ENCODE data around the gene RAB30. TPM values are rescaled to one million over a fixed set of nuclear protein-coding genes. Genes with fewer than 3 reads are reported as not detected.

The RAB30 gene, protein sequence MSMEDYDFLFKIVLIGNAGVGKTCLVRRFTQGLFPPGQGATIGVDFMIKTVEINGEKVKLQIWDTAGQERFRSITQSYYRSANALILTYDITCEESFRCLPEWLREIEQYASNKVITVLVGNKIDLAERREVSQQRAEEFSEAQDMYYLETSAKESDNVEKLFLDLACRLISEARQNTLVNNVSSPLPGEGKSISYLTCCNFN
- 10 to 100 TPM; 11.9 to 14.3 TPM for total RNA-seq

DNA sequence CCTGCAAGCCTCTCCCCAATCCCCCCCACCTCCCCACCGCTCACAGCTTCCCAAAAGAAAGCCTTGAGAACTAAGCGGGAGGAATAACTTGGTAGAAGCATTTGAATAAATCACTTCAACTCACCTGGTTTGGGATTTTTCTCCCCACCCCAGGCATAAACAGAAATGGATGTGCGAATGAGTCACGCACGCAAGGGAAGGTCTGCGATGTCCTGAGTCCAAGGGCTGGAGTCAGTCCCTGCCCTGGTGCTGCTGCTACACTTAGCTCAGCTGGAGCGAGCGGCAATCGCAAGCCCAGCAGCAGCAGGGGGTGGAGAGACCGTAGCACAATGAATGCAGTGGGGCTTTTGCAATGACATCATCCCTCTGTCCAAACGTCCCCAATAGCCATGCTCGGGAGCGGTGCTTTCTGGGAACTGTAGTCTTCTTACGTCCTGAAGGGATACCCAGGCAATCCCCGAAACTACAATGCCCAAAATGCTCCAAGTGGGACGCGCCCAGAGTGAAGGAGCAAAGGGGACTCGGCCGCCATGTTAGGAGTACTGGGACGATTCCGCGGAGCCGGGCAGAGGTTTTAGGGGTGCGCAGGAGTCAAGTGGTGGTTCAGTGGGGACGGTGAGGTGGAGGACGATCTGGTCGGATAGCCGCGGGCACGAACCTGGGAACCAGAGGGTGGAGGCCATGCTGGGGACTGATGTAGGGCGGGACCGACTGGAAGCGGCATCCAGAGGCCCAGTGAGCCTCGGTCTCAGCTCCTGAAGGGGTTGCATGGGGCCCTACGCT is at the start of gene RAB30:
Gene RAB30 (minus strand): TSS at position 331 of the 783 bp plus-strand sequence. CDS start 74,581 bp downstream, outside the sequence.
- H3K27ac Mint-ChIP-seq = no peak within 1 kb of the TSS
- peaks cover 34% of the 10 kb centered on the region for H3K4me1 Mint-ChIP-seq
- no peaks in the 10 kb centered on the region for H3K9me3 Mint-ChIP-seq
- POLR2A ChIA-PET = interaction anchor here (0.6 to 6.4 kb wide), 10 partner anchors 9 to 171 kb away, joined by 3 to 56 read pairs (median 4); partner anchors contain the start of genes PCF11 and PRCP
- ATAC-seq (ENCODE audit: low read depth) = peak; percentile 98
- H3K36me3 Mint-ChIP-seq = peaks cover 22% of the 10 kb centered on the region
- DNase-seq = peak; percentile 84
- no peak within 1 kb of the TSS for H3K4me3 Mint-ChIP-seq
- no peaks in the 10 kb centered on the region for H3K27me3 Mint-ChIP-seq

GRCh38 chr11:83120327-83120726 is 48.6 kb upstream of the RAB30 start:
- Mint-ChIP-seq H3K27me3 (no peaks in the 10 kb centered on the region), H3K9me3 (no peaks in the 10 kb centered on the region), H3K4me1 (peaks cover 37% of the 10 kb centered on the region), H3K4me3 (no peak overlapping the region), H3K27ac (no peak overlapping the region), H3K36me3 (peaks cover 2% of the 10 kb centered on the region)
- POLR2A ChIA-PET = interaction anchor here (2.8 kb wide), 1 partner anchor 36 kb away, joined by 12 read pairs; the partner anchor contains the start of gene PCF11
- DNase-seq (no peak), ATAC-seq (ENCODE audit: low read depth) (no peak)

GRCh38 chr11:83119216-83119615 is 47.5 kb upstream of the RAB30 start:
- Mint-ChIP-seq H3K36me3 (peaks cover 5% of the 10 kb centered on the region), H3K27me3 (no peaks in the 10 kb centered on the region), H3K4me3 (no peak overlapping the region), H3K27ac (no peak overlapping the region), H3K9me3 (no peaks in the 10 kb centered on the region), H3K4me1 (peaks cover 40% of the 10 kb centered on the region)
- ATAC-seq (ENCODE audit: low read depth) (no peak), DNase-seq (no peak)
- POLR2A ChIA-PET = interaction anchor here (0.6 to 5.0 kb wide), 2 partner anchors 39 to 83 kb away, joined by 3 to 82 read pairs; partner anchors contain the start of gene PCF11

DNA sequence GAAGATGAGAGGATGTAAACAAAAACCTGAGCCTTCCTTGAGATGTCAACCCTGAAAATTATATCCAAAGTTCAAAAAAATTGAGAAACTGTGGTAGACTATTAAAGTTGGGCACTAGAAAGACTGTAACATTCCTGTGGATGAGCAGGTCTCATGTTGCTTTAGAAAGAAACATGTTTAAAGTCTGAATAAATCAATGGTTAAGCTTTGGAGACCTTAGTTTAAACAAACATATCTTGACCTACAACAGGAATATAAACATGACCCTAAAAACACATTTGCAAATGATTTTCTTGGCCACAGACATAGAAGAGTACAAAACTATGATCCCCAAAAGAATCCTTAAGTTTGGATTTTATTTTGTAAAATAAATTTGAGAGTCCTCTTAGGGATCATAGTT is 47.1 kb upstream of the RAB30 start:
- peak overlapping the region; percentile 40 for H3K4me3 Mint-ChIP-seq
- H3K4me1 Mint-ChIP-seq = peaks cover 39% of the 10 kb centered on the region
- ATAC-seq (ENCODE audit: low read depth) (no peak), DNase-seq (no peak)
- H3K27me3 Mint-ChIP-seq = no peaks in the 10 kb centered on the region
- peaks cover 5% of the 10 kb centered on the region for H3K36me3 Mint-ChIP-seq
- H3K9me3 Mint-ChIP-seq = no peaks in the 10 kb centered on the region
- POLR2A ChIA-PET = interaction anchor here (0.6 to 5.0 kb wide), 5 partner anchors 23 to 83 kb away, joined by 3 to 82 read pairs (median 3); partner anchors contain the start of gene PCF11
- H3K27ac Mint-ChIP-seq = peak overlapping the region; percentile 96

DNA sequence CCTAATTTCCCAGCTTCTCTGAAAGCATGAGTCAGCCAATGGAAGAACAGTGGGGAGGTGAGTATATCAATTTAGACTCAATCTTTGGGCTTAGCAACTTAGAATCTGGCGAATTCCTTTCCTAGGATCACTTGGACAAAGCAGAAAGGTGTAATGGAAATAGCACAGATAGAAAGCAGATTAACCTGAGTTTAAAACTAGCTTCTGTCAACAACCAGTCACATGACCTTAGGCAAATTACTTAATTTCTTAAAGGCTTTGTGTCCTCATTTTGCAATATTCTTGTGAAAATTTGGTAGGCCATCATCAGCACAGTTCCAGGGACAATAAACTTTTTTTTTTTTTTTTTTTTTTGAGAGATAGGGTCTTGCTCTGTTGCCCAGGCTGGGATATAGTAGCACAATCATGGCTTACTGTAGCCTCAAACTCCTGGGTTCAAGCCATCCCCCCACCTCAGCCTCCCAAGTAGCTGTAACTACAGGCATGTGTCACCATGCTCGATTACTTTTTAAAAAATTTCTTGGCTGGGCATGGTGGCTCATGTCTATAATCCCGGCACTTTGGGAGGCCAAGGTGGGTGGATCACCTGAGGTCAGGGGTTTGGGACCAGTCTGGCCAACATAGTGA is 44.4 kb upstream of the RAB30 start:
- peak overlapping the region; percentile 91 for H3K4me3 Mint-ChIP-seq
- peaks cover 6% of the 10 kb centered on the region for H3K36me3 Mint-ChIP-seq
- peaks cover 27% of the 10 kb centered on the region for H3K4me1 Mint-ChIP-seq
- POLR2A ChIA-PET = interaction anchor here (0.7 to 5.0 kb wide), 4 partner anchors 14 to 42 kb away, joined by 3 to 82 read pairs (median 4); partner anchors contain the start of gene PCF11
- DNase-seq (no peak), ATAC-seq (ENCODE audit: low read depth) (no peak)
- peak overlapping the region; percentile 43 for H3K27ac Mint-ChIP-seq
- H3K9me3 Mint-ChIP-seq = no peaks in the 10 kb centered on the region
- H3K27me3 Mint-ChIP-seq = no peaks in the 10 kb centered on the region

GRCh38 chr11:83115551-83115950 is 43.9 kb upstream of the RAB30 start:
- Mint-ChIP-seq H3K4me1 (peaks cover 27% of the 10 kb centered on the region), H3K9me3 (no peaks in the 10 kb centered on the region), H3K27me3 (no peaks in the 10 kb centered on the region), H3K4me3 (peak overlapping the region; percentile 67), H3K27ac (no peak overlapping the region), H3K36me3 (peaks cover 7% of the 10 kb centered on the region)
- POLR2A ChIA-PET = interaction anchor here (0.7 to 5.0 kb wide), 3 partner anchors 15 to 43 kb away, joined by 3 to 82 read pairs (median 4); partner anchors contain the start of gene PCF11
- ATAC-seq (ENCODE audit: low read depth) = no peak
- DNase-seq = no peak

GRCh38 chr11:83115026-83115425 is 43.3 kb upstream of the RAB30 start:
- Mint-ChIP-seq H3K27me3 (no peaks in the 10 kb centered on the region), H3K4me3 (peak overlapping the region; percentile 46), H3K36me3 (peaks cover 7% of the 10 kb centered on the region), H3K27ac (no peak overlapping the region), H3K9me3 (no peaks in the 10 kb centered on the region), H3K4me1 (peaks cover 26% of the 10 kb centered on the region)
- ATAC-seq (ENCODE audit: low read depth) (no peak), DNase-seq (no peak)
- POLR2A ChIA-PET = interaction anchor here (0.7 to 5.0 kb wide), 2 partner anchors 20 to 43 kb away, joined by 3 to 82 read pairs; partner anchors contain the start of gene PCF11

GRCh38 chr11:83112886-83113285 is 41.2 kb upstream of the RAB30 start:
- POLR2A ChIA-PET = interaction anchor here (1.1 kb wide), 1 partner anchor 44 kb away, joined by 4 read pairs; the partner anchor contains the start of gene PCF11
- Mint-ChIP-seq H3K27ac (no peak overlapping the region), H3K4me3 (no peak overlapping the region), H3K27me3 (no peaks in the 10 kb centered on the region), H3K9me3 (peaks cover 2% of the 10 kb centered on the region), H3K4me1 (peaks cover 13% of the 10 kb centered on the region), H3K36me3 (peaks cover 9% of the 10 kb centered on the region)
- DNase-seq (no peak), ATAC-seq (ENCODE audit: low read depth) (no peak)

GRCh38 chr11:83105168-83105567 is 33.5 kb upstream of the RAB30 start:
- Mint-ChIP-seq H3K27ac (no peak overlapping the region), H3K4me1 (no peaks in the 10 kb centered on the region), H3K36me3 (peaks cover 1% of the 10 kb centered on the region), H3K9me3 (peaks cover 2% of the 10 kb centered on the region), H3K4me3 (no peak overlapping the region), H3K27me3 (peaks cover 16% of the 10 kb centered on the region)
- POLR2A ChIA-PET = interaction anchor here (0.5 kb wide), 1 partner anchor 33 kb away, joined by 3 read pairs; the partner anchor contains the start of gene RAB30
- DNase-seq (no peak), ATAC-seq (ENCODE audit: low read depth) (no peak)

DNA sequence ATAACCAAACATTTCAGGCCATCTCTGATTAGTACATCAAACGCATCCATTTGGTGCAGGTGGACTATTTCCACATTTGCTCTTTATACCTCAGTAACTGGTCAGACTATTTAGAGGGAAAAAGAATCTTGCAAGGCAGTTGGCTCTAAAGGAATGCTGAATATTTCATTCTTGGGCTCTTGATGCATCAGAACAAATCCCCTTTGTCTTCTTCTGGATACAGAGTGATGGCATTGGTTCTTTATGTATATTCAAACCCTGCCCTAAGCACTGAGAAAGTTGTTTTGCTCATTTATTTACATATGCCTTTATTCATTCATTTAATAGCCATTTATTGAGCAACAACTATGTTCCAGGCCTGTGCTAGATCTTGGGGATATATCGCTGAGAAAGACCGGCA is 31.1 kb upstream of the RAB30 start:
- no peak overlapping the region for H3K4me3 Mint-ChIP-seq
- no peak for DNase-seq
- H3K36me3 Mint-ChIP-seq = no peaks in the 10 kb centered on the region
- POLR2A ChIA-PET = no interaction called here
- no peak overlapping the region for H3K27ac Mint-ChIP-seq
- ATAC-seq (ENCODE audit: low read depth) = no peak
- peaks cover 19% of the 10 kb centered on the region for H3K27me3 Mint-ChIP-seq
- no peaks in the 10 kb centered on the region for H3K4me1 Mint-ChIP-seq
- H3K9me3 Mint-ChIP-seq = no peaks in the 10 kb centered on the region

GRCh38 chr11:83097429-83098075 is 25.9 kb upstream of the RAB30 start:
- Mint-ChIP-seq H3K9me3 (no peaks in the 10 kb centered on the region), H3K27ac (no peak overlapping the region), H3K4me3 (no peak overlapping the region), H3K27me3 (peaks cover 13% of the 10 kb centered on the region), H3K4me1 (no peaks in the 10 kb centered on the region), H3K36me3 (peaks cover 1% of the 10 kb centered on the region)
- DNase-seq (no peak), ATAC-seq (ENCODE audit: low read depth) (no peak)
- POLR2A ChIA-PET = no interaction called here

DNA sequence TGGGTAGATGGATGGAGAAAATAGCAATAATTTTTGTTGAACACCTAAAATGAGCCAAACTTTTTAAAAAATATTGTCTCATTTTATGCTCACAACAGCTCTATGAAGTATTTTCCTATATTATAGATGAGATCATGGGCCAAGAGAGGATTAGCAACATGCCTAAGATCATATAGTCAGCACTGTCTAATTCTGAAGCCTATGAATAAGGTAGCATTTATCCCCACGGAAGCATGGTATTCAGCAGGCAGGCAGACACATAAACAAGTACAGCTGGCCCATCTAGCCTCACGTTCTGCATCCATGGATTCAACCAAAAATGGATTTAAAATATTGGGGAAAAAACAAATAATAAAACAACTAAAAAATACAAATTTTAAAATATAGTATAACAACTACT is 21.9 kb upstream of the RAB30 start:
- Mint-ChIP-seq H3K36me3 (peaks cover 1% of the 10 kb centered on the region), H3K27ac (no peak overlapping the region), H3K4me1 (peaks cover 2% of the 10 kb centered on the region), H3K27me3 (no peaks in the 10 kb centered on the region), H3K9me3 (no peaks in the 10 kb centered on the region), H3K4me3 (no peak overlapping the region)
- no peak for ATAC-seq (ENCODE audit: low read depth)
- POLR2A ChIA-PET = interaction anchor here (1.0 kb wide), 1 partner anchor 62 kb away, joined by 6 read pairs; no protein-coding TSS in a partner anchor
- no peak for DNase-seq
